Measurements from ENCODE around the gene POLR2F. TPM values are rescaled to one million over a fixed set of nuclear protein-coding genes. Genes with fewer than 3 reads are reported as not detected.

Gene POLR2F
- total and polyA plus RNA-seq, 4 experiments from 2014 or later = 44.9 to 158 (median 90.4) TPM

GRCh38 chr22:38006906-38007305 lies 53.4 kb downstream of the POLR2F start:
- Histone ChIP-seq H3K27ac (ENCODE audit: low read depth, low read length) (no peak overlapping the region), H3K4me1 (ENCODE audit: insufficient read depth, low read length) (no peaks in the 10 kb centered on the region), H3K36me3 (ENCODE audit: insufficient read depth, low read length) (no peaks in the 10 kb centered on the region), H3K4me3 (ENCODE audit: low read length in 2 of 2) (no peak overlapping the region), H3K9me3 (ENCODE audit: control insufficient read depth in 1 of 2, low read length in 2 of 2) (no peaks in the 10 kb centered on the region), H3K27me3 (ENCODE audit: insufficient read depth, low read length) (no peaks in the 10 kb centered on the region)
- no peak for DNase-seq
- H3K27me3 Mint-ChIP-seq = no peaks in the 10 kb centered on the region
- H3K27ac Mint-ChIP-seq = no peak overlapping the region
- H3K4me1 Mint-ChIP-seq = peaks cover 4 to 7% (median 6%) of the 10 kb centered on the region in 4 donors
- no peaks in the 10 kb centered on the region for H3K36me3 Mint-ChIP-seq
- intact Hi-C loops (cut with micrococcal nuclease) = no loop called here
- no peak overlapping the region for H3K4me3 Mint-ChIP-seq
- CTCF ChIA-PET (ENCODE audit: partially characterized antibody) = no interaction called here
- POLR2A ChIA-PET (ENCODE audit: partially characterized antibody) = no interaction called here
- H3K9me3 Mint-ChIP-seq = no peaks in the 10 kb centered on the region

DNA sequence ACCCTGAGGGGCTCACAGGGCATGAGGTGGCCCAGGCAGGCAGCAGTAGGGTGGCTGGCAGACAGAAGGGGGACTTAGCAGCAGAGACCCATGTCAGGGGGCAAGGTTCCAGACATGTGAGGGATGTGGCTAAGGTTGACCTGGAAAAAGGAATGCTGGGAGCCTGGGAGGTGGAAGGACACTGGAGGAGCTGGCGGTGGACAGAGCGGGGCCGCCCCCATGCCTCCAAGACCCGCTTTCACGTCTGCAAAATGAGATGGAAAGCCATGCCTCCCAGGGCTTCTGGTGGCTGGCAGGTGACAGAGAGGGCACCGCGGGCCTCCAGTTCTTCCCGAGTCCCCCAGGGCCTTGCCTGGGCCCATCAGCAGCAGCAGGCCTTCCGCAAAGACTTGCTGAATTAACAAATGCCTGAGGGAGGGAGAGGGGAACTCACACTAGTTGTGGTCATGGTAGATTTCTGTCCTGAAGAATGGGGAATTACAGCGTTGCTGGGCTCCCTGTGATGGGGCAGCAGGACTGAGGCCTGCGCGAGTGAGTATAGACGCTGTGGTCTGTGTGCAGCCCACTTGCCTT lies 53.9 kb downstream of the POLR2F start:
- intact Hi-C loops (cut with micrococcal nuclease) = no loop called here
- no peak overlapping the region for H3K4me3 Mint-ChIP-seq
- no peak for DNase-seq
- H3K36me3 Mint-ChIP-seq = no peaks in the 10 kb centered on the region
- no peaks in the 10 kb centered on the region for H3K27me3 Mint-ChIP-seq
- CTCF ChIA-PET (ENCODE audit: partially characterized antibody) = no interaction called here
- Histone ChIP-seq H3K4me1 (ENCODE audit: insufficient read depth, low read length) (no peaks in the 10 kb centered on the region), H3K9me3 (ENCODE audit: control insufficient read depth in 1 of 2, low read length in 2 of 2) (no peaks in the 10 kb centered on the region), H3K36me3 (ENCODE audit: insufficient read depth, low read length) (no peaks in the 10 kb centered on the region), H3K27ac (ENCODE audit: low read depth, low read length) (no peak overlapping the region), H3K4me3 (ENCODE audit: low read length in 2 of 2) (no peak overlapping the region), H3K27me3 (ENCODE audit: insufficient read depth, low read length) (no peaks in the 10 kb centered on the region)
- H3K4me1 Mint-ChIP-seq = peaks cover 4 to 7% (median 6%) of the 10 kb centered on the region in 4 donors
- H3K9me3 Mint-ChIP-seq = no peaks in the 10 kb centered on the region
- no peak overlapping the region for H3K27ac Mint-ChIP-seq
- POLR2A ChIA-PET (ENCODE audit: partially characterized antibody) = no interaction called here

DNA sequence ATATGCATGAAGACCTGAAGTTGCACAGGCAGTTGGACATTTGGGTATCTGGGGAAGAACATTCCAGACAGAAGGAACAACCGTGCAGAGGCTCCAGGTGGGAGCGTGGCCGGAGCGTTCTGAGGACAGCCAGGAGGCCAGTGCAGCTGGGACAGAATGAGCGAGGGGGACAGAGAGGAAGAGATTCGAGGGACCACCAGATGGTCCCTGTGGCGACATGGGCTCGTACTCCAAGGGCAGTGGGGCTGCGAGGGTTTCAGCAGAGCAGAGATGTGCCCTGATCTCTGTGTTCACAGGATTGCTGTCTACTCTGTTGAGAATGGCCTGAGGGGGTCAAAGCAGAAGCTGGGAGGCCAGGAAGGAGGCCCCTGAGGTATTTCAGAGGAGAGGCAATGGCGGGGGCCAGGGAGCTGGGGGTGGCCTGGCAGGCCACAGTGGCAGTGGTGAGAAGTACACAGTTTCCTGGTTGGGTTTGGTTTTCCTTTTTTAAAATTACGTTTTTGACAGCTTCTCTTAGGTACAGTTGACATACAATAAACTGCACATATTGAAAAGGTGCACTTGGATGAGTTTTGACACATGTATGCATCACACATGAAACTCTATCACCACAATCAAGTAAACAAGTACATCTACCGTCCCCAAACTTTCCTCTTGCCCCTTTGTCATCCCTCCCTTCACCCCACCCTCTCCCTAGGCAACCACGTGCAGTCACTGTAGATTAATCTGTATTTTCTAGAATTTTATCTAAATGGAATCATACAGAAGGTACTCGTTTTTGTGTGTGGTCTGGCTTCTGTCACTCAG lies 55.7 kb downstream of the POLR2F start:
- no peak for DNase-seq
- H3K27me3 ChIP-seq (ENCODE audit: insufficient read depth, low read length) = no peaks in the 10 kb centered on the region
- Mint-ChIP-seq H3K4me1 (peaks cover 4 to 7% (median 6%) of the 10 kb centered on the region in 4 donors), H3K36me3 (no peaks in the 10 kb centered on the region), H3K4me3 (no peak overlapping the region), H3K27ac (peak overlapping the region in 2 of 7 donors; percentile 57 to 77), H3K9me3 (peaks cover 0 to 2% (median 0%) of the 10 kb centered on the region in 8 donors), H3K27me3 (no peaks in the 10 kb centered on the region)
- H3K4me1 ChIP-seq (ENCODE audit: insufficient read depth, low read length) = no peaks in the 10 kb centered on the region
- no peak overlapping the region for H3K27ac ChIP-seq (ENCODE audit: low read depth, low read length)
- ChIA-PET POLR2A (ENCODE audit: partially characterized antibody) (no interaction called here), CTCF (ENCODE audit: partially characterized antibody) (no interaction called here)
- no peaks in the 10 kb centered on the region for H3K9me3 ChIP-seq (ENCODE audit: control insufficient read depth in 1 of 2, low read length in 2 of 2)
- intact Hi-C loops (cut with micrococcal nuclease) = no loop called here
- H3K36me3 ChIP-seq (ENCODE audit: insufficient read depth, low read length) = no peaks in the 10 kb centered on the region
- no peak overlapping the region for H3K4me3 ChIP-seq (ENCODE audit: low read length in 2 of 2)

- ChIA-PET CTCF (ENCODE audit: partially characterized antibody) (no interaction called here), POLR2A (ENCODE audit: partially characterized antibody) (no interaction called here)
- Histone ChIP-seq H3K4me3 (ENCODE audit: low read length in 2 of 2) (no peak overlapping the region), H3K27me3 (ENCODE audit: insufficient read depth, low read length) (no peaks in the 10 kb centered on the region), H3K36me3 (ENCODE audit: insufficient read depth, low read length) (no peaks in the 10 kb centered on the region), H3K27ac (ENCODE audit: low read depth, low read length) (no peak overlapping the region), H3K9me3 (ENCODE audit: control insufficient read depth in 1 of 2, low read length in 2 of 2) (no peaks in the 10 kb centered on the region), H3K4me1 (ENCODE audit: insufficient read depth, low read length) (no peaks in the 10 kb centered on the region)
- no peak for DNase-seq
- Mint-ChIP-seq H3K4me3 (no peak overlapping the region), H3K9me3 (peaks cover 0 to 2% (median 0%) of the 10 kb centered on the region in 8 donors), H3K4me1 (peaks cover 4 to 7% (median 6%) of the 10 kb centered on the region in 4 donors), H3K36me3 (no peaks in the 10 kb centered on the region), H3K27me3 (no peaks in the 10 kb centered on the region), H3K27ac (no peak overlapping the region)
- intact Hi-C loops (cut with micrococcal nuclease) = no loop called here
These were observed 59.1 kb downstream of the POLR2F start for GRCh38 chr22:38012604-38013072.

DNA sequence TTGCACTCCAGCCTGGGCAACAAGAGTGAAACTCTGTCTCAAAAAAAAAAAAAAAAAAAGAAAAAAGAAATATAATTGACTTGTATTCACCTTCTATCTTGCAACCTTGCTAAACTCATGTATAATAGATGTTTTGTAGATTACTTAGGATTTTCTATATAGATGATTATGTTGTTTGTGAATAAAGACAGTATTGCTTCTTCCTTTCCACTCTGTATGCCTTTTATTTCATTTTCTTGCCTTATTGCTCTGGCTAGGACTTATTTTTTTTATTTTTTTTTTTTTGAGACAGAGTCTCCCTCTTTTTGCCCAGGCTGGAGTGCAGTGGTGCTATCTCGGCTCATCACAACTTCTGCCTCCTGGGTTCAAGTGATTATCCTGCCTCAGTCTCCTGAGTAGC lies 60.6 kb downstream of the POLR2F start:
- intact Hi-C loops (cut with micrococcal nuclease) = no loop called here
- no peaks in the 10 kb centered on the region for H3K27me3 Mint-ChIP-seq
- no peaks in the 10 kb centered on the region for H3K36me3 Mint-ChIP-seq
- Histone ChIP-seq H3K36me3 (ENCODE audit: insufficient read depth, low read length) (no peaks in the 10 kb centered on the region), H3K27ac (ENCODE audit: low read depth, low read length) (no peak overlapping the region), H3K27me3 (ENCODE audit: insufficient read depth, low read length) (no peaks in the 10 kb centered on the region), H3K4me3 (ENCODE audit: low read length in 2 of 2) (no peak overlapping the region), H3K9me3 (ENCODE audit: control insufficient read depth in 1 of 2, low read length in 2 of 2) (no peaks in the 10 kb centered on the region), H3K4me1 (ENCODE audit: insufficient read depth, low read length) (no peaks in the 10 kb centered on the region)
- no peak overlapping the region for H3K4me3 Mint-ChIP-seq
- ChIA-PET POLR2A (ENCODE audit: partially characterized antibody) (no interaction called here), CTCF (ENCODE audit: partially characterized antibody) (interaction anchor here (0.7 kb wide), 1 partner anchor 80 kb away, joined by 3 read pairs; no protein-coding TSS in a partner anchor)
- H3K27ac Mint-ChIP-seq = no peak overlapping the region
- DNase-seq = no peak
- peaks cover 1 to 3% (median 2%) of the 10 kb centered on the region in 4 donors for H3K4me1 Mint-ChIP-seq
- H3K9me3 Mint-ChIP-seq = peaks cover 0 to 2% (median 0%) of the 10 kb centered on the region in 8 donors

- Mint-ChIP-seq H3K36me3 (no peaks in the 10 kb centered on the region), H3K4me3 (no peak overlapping the region), H3K4me1 (no peaks in the 10 kb centered on the region), H3K9me3 (peaks cover 0 to 2% (median 0%) of the 10 kb centered on the region in 8 donors), H3K27me3 (no peaks in the 10 kb centered on the region), H3K27ac (peak overlapping the region in 1 of 7 donors; percentile 57)
- Histone ChIP-seq H3K36me3 (ENCODE audit: insufficient read depth, low read length) (no peaks in the 10 kb centered on the region), H3K4me3 (ENCODE audit: low read length in 2 of 2) (no peak overlapping the region), H3K4me1 (ENCODE audit: insufficient read depth, low read length) (no peaks in the 10 kb centered on the region), H3K27me3 (ENCODE audit: insufficient read depth, low read length) (no peaks in the 10 kb centered on the region), H3K9me3 (ENCODE audit: control insufficient read depth in 1 of 2, low read length in 2 of 2) (no peaks in the 10 kb centered on the region), H3K27ac (ENCODE audit: low read depth, low read length) (no peak overlapping the region)
- DNase-seq = no peak
- ChIA-PET CTCF (ENCODE audit: partially characterized antibody) (no interaction called here), POLR2A (ENCODE audit: partially characterized antibody) (no interaction called here)
- intact Hi-C loops (cut with micrococcal nuclease) = no loop called here
These were observed 63.0 kb downstream of the POLR2F start for GRCh38 chr22:38016182-38017151.

Data from CD4-positive, alpha-beta memory T cell (primary cell).